OCI-LY7 (cell line): Measurements from ENCODE around the gene CGN. TPM values are rescaled to one million over a fixed set of nuclear protein-coding genes. Genes with fewer than 3 reads are reported as not detected.

ENCODE experiments used
- BruUV-seq: library from RNA; stranded (reverse); fragments of 400-500 nt; replicated peaks from 2 replicates; lab custom pipeline; 2021; lab: Mats Ljungman, UMichigan
- CTCF ChIA-PET: fragments of 300-600 bp; sonication (Branson Sonifier 250); formaldehyde crosslinking; loops from one replicate; lab custom pipeline; 2022; ENCODE audit warnings: antibody characterized with exemption; ENCODE audit not compliant: unreplicated experiment; lab: Charles Lee
- POLR2A ChIA-PET: fragments of 300-600 bp; sonication (Branson Sonifier 250); formaldehyde crosslinking; loops from one replicate; lab custom pipeline; 2022; ENCODE audit warnings: antibody characterized with exemption; lab: Charles Lee
- DNase-seq: peaks from one replicate; pipeline ENCODE4 v3.0.0-alpha.2; 2015; ENCODE audit warnings: low spot score
- H2AFZ ChIP-seq: fragments of 200-600 bp; sonication (generic), shearing (Covaris generic); 2 replicates; pipeline ENCODE4 v1.6.1; 2014; ENCODE audit warnings: mild to moderate bottlenecking, antibody characterized with exemption, low read length, moderate library complexity
- H3K27ac ChIP-seq: fragments of 200-600 bp; sonication (generic); 2 replicates; pipeline ENCODE4 v1.5.1; 2014; ENCODE audit warnings: mixed run types, low read depth, mild to moderate bottlenecking, moderate library complexity, low read length, inconsistent platforms; ENCODE audit not compliant: poor library complexity, severe bottlenecking
- H3K36me3 ChIP-seq: fragments of 200-600 bp; sonication (generic); 2 replicates; pipeline ENCODE4 v1.6.1; 2014; ENCODE audit warnings: mild to moderate bottlenecking, antibody characterized with exemption, low read length, moderate library complexity, mixed read lengths; ENCODE audit not compliant: insufficient read depth
- H3K4me1 ChIP-seq: fragments of 200-600 bp; sonication (generic); 2 replicates; pipeline ENCODE4 v1.5.1; 2014; ENCODE audit warnings: mild to moderate bottlenecking, low read length; ENCODE audit not compliant: insufficient read depth, poor library complexity, severe bottlenecking
- H3K4me2 ChIP-seq: fragments of 200-600 bp; sonication (generic); 2 replicates; pipeline ENCODE4 v1.6.1; 2014; ENCODE audit warnings: mild to moderate bottlenecking, low read length
- H3K4me3 ChIP-seq: fragments of 200-600 bp; sonication (generic); 2 replicates; pipeline ENCODE4 v1.5.1; 2014; ENCODE audit warnings: mild to moderate bottlenecking, low read depth, low read length; ENCODE audit not compliant: poor library complexity, severe bottlenecking
- H3K79me2 ChIP-seq: fragments of 200-600 bp; sonication (generic); 2 replicates; pipeline ENCODE4 v1.6.1; 2016; ENCODE audit warnings: low read depth, mild to moderate bottlenecking, low read length, moderate library complexity, mixed read lengths; ENCODE audit not compliant: insufficient read depth
- H3K9me2 ChIP-seq: fragments of 200-600 bp; sonication (generic); 2 replicates; pipeline ENCODE4 v1.6.1; 2016; ENCODE audit warnings: mild to moderate bottlenecking, low read length, mixed read lengths; ENCODE audit not compliant: insufficient read depth
- H3K9me3 ChIP-seq: fragments of 200-600 bp; sonication (generic); 2 replicates; pipeline ENCODE4 v1.6.1; 2014; ENCODE audit warnings: mild to moderate bottlenecking, mixed run types, low read length, mixed read lengths
- H4K20me1 ChIP-seq: fragments of 200-600 bp; sonication (generic); 2 replicates; pipeline ENCODE4 v1.6.1; 2014; ENCODE audit warnings: mild to moderate bottlenecking, antibody characterized with exemption, low read length, moderate library complexity, mixed read lengths; ENCODE audit not compliant: insufficient read depth
- EZH2phosphoT487 ChIP-seq: fragments of 200-600 bp; sonication (generic); IDR thresholded peaks from 2 replicates; pipeline ENCODE4 v1.6.1; 2018; ENCODE audit warnings: low read depth, borderline replicate concordance, mild to moderate bottlenecking, mixed run types, antibody characterized with exemption, low read length, moderate library complexity, mixed read lengths
- intact Hi-C: fragments of 100-400 bp; cut with micrococcal nuclease; formaldehyde crosslinking; loops from one replicate; pipeline ENCODE4 v1.10.0; 2022; ENCODE audit not compliant: unreplicated experiment
- total RNA-seq, 2 experiments: library from RNA; depleted of rRNA in 1 of 2; stranded (reverse); fragments of >200 nt in 1 of 2; shearing (Covaris generic) in 1 of 2; gene quantifications; 2 replicates each; pipeline ENCODE4 v1.2.3, GENCODE V29; 2014 to 2022
- TF ChIP-seq, protein P1 (sequence below): fragments of 200-600 bp; sonication (generic); conservative IDR thresholded peaks from 2 replicates; pipeline ENCODE4 v1.5.1; 2014; ENCODE audit warnings: mild to moderate bottlenecking, antibody characterized with exemption, low read length, moderate library complexity, mixed read lengths

Gene CGN
- total RNA-seq, 2 experiments from 2014 or later = 1.7 to 5.5 TPM

DNA sequence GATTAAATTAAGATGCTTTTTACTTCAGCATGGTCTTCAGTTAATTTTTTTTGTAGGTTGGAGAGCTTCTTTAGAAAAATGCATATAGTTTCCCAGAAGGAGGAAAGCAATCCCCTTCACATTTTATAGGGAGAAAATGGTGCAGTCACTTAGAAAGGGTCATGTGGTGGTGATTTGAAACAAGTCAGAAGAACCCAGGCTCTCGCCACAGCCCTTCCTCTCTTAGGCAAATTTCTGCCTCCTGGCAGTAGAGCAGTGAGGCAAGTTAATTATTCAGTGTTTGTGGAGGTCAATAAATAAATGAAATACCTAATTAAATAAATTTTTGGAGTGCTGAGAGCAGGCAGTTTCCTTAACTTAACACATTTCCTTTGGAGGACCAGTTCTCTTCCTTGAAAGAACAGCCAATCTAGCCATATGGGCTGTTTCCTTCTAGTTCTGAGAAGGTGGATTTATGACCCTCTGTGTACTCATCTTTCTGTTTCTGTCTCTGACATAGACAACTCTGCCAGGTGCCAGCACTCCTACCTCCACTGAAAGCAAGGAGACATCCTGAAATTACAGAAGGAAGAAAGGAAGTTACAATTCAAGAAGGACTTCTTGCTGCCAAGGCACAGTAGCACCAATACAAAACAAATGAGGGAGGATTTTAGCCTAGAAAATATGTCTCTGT is 32.9 kb upstream of the CGN start:
- intact Hi-C loops = no loop called here
- CTCF ChIA-PET = no interaction called here
- no peak overlapping the region for H2AFZ ChIP-seq
- DNase-seq = no peak
- H3K9me2 ChIP-seq = no peaks in the 10 kb centered on the region
- POLR2A ChIA-PET = no interaction called here
- no peak for TF ChIP-seq EZH2phosphoT487
- TF ChIP-seq, protein P1, sequence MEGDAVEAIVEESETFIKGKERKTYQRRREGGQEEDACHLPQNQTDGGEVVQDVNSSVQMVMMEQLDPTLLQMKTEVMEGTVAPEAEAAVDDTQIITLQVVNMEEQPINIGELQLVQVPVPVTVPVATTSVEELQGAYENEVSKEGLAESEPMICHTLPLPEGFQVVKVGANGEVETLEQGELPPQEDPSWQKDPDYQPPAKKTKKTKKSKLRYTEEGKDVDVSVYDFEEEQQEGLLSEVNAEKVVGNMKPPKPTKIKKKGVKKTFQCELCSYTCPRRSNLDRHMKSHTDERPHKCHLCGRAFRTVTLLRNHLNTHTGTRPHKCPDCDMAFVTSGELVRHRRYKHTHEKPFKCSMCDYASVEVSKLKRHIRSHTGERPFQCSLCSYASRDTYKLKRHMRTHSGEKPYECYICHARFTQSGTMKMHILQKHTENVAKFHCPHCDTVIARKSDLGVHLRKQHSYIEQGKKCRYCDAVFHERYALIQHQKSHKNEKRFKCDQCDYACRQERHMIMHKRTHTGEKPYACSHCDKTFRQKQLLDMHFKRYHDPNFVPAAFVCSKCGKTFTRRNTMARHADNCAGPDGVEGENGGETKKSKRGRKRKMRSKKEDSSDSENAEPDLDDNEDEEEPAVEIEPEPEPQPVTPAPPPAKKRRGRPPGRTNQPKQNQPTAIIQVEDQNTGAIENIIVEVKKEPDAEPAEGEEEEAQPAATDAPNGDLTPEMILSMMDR = no peak
- H3K36me3 ChIP-seq = no peaks in the 10 kb centered on the region
- no peaks in the 10 kb centered on the region for H3K4me1 ChIP-seq
- H3K4me2 ChIP-seq = no peak overlapping the region
- H3K4me3 ChIP-seq = no peak overlapping the region
- 0 out of 2 replicates have a peak, but pooled peaks cover 4% of the 10 kb centered on the region for H3K9me3 ChIP-seq
- BruUV-seq = no TSS peak
- no peaks in the 10 kb centered on the region for H3K79me2 ChIP-seq
- H4K20me1 ChIP-seq = no peaks in the 10 kb centered on the region
- H3K27ac ChIP-seq = no peak overlapping the region

DNA sequence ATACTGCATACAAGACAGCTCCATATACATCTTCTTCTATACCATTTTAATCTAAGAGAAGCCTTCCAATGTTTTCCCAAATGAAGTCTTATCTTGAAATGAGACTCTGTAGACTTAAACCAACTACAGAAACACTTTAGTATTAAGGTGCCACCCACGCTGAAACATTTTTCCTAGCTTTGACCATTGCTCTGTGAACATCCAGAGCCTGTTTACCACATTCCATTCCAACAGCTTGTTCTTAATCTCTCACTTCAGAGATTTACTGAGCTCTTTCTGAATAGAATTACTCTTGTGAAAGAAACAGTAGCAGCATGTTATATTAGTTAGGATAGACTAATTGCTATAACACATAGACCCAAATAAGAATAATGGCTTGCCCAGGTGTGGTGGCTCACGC is 32.3 kb upstream of the CGN start:
- H3K9me3 ChIP-seq = 0 out of 2 replicates have a peak, but pooled peaks cover 4% of the 10 kb centered on the region
- no peak for DNase-seq
- no peaks in the 10 kb centered on the region for H3K4me1 ChIP-seq
- no peaks in the 10 kb centered on the region for H3K36me3 ChIP-seq
- POLR2A ChIA-PET = interaction anchor here (1.1 kb wide), 1 partner anchor 42 kb away, joined by 3 read pairs; no protein-coding TSS in a partner anchor
- H3K4me3 ChIP-seq = no peak overlapping the region
- no peak for TF ChIP-seq EZH2phosphoT487
- TF ChIP-seq, protein P1 = no peak
- no peak overlapping the region for H3K4me2 ChIP-seq
- H2AFZ ChIP-seq = no peak overlapping the region
- CTCF ChIA-PET = no interaction called here
- H3K79me2 ChIP-seq = no peaks in the 10 kb centered on the region
- H3K27ac ChIP-seq = no peak overlapping the region
- BruUV-seq = no TSS peak
- no peaks in the 10 kb centered on the region for H3K9me2 ChIP-seq
- H4K20me1 ChIP-seq = no peaks in the 10 kb centered on the region
- intact Hi-C loops = no loop called here

DNA sequence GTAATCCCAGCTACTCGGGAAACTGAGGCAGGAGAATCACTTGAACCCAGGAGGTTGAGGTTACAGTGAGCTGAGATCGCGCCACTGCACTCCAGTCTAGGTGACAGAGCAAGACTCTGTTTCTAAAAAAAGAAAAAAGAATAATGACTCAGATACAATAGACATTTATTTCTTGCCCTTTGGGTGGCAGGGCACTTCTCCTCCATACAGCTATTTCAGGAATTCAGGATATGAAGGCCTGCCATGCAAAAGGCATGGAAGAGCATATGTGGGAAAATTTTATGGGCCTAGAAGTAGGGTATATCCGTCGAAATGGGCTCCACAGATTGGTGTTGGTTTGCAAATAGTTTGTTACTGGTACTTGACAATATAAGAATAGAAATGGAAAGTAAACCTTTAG is 31.7 kb upstream of the CGN start:
- Histone ChIP-seq H3K79me2 (no peaks in the 10 kb centered on the region), H3K9me2 (no peaks in the 10 kb centered on the region), H2AFZ (no peak overlapping the region), H4K20me1 (no peaks in the 10 kb centered on the region), H3K27ac (no peak overlapping the region), H3K36me3 (no peaks in the 10 kb centered on the region), H3K9me3 (0 out of 2 replicates have a peak, but pooled peaks cover 4% of the 10 kb centered on the region), H3K4me1 (no peaks in the 10 kb centered on the region), H3K4me3 (no peak overlapping the region), H3K4me2 (no peak overlapping the region)
- intact Hi-C loops = no loop called here
- TF ChIP-seq EZH2phosphoT487 = no peak
- TF ChIP-seq, protein P1 = no peak
- BruUV-seq = no TSS peak
- DNase-seq = no peak
- ChIA-PET POLR2A (interaction anchor here (0.6 to 1.1 kb wide), 2 partner anchors 41 to 50 kb away, joined by 3 to 5 read pairs; no protein-coding TSS in a partner anchor), CTCF (no interaction called here)
